NCI-H748 (cell line): ENCODE measurements around the gene CYS1.
A peak's percentile ranks its signal among the peaks of the same experiment; 100 is the strongest.
"Not testable (repeated sequence)": the region's sequence is repeated elsewhere in the genome, so short reads cannot be mapped to it uniquely, and the experiment has no call there.

Source experiments
- DNase-seq: peaks from one replicate; lab custom pipeline; 2025; ENCODE audit not compliant: unreplicated experiment; lab: John Stamatoyannopoulos, UW

Gene CYS1

GRCh38 chr2:10094271-10094814, 14.1 kb upstream of the CYS1 start:
- peak; percentile 56 for DNase-seq

GRCh38 chr2:10091889-10092244, 11.7 kb upstream of the CYS1 start:
- DNase-seq, result not testable (repeated sequence)

- DNase-seq, result no peak
Observed at GRCh38 chr2:10091182-10091888, 11.1 kb upstream of the CYS1 start.

- no peak for DNase-seq
Observed at GRCh38 chr2:10089565-10090190, 9.5 kb upstream of the CYS1 start.

GRCh38 chr2:10087360-10087759, 7.1 kb upstream of the CYS1 start:
- no peak for DNase-seq

- no peak for DNase-seq
Observed at GRCh38 chr2:10086950-10087349, 6.7 kb upstream of the CYS1 start.

- no peak for DNase-seq
Observed at GRCh38 chr2:10085668-10086059, 5.5 kb upstream of the CYS1 start.

GRCh38 chr2:10085043-10085667, 4.9 kb upstream of the CYS1 start:
- no peak for DNase-seq

- DNase-seq, result no peak
Observed at GRCh38 chr2:10084223-10084865, 4.1 kb upstream of the CYS1 start.

GRCh38 chr2:10083692-10084211, 3.5 kb upstream of the CYS1 start:
- peak; percentile 82 for DNase-seq

GRCh38 chr2:10083046-10083445, 2.8 kb upstream of the CYS1 start:
- no peak for DNase-seq

GRCh38 chr2:10080536-10081304, 509 bp upstream of the CYS1 start:
- DNase-seq, result peak; percentile 26

- peak; percentile 66 for DNase-seq
Observed at GRCh38 chr2:10079266-10079869, 843 bp downstream of the CYS1 start.

- DNase-seq, result no peak
Observed at GRCh38 chr2:10078704-10079265, 1.4 kb downstream of the CYS1 start.

GRCh38 chr2:10078001-10078400, 2.2 kb downstream of the CYS1 start:
- DNase-seq, result no peak

GRCh38 chr2:10076988-10077527, 3.2 kb downstream of the CYS1 start:
- no peak for DNase-seq

- no peak for DNase-seq
Observed at GRCh38 chr2:10076511-10076910, 3.7 kb downstream of the CYS1 start.

GRCh38 chr2:10075571-10076209, 4.5 kb downstream of the CYS1 start:
- DNase-seq, result no peak

- no peak for DNase-seq
Observed at GRCh38 chr2:10075101-10075500, 5.1 kb downstream of the CYS1 start.
